ENCODE measurements around the gene OSBPL8.
"Not testable (repeated sequence)": the region's sequence is repeated elsewhere in the genome, so short reads cannot be mapped to it uniquely, and the experiment has no call there.

Gene OSBPL8

DNA sequence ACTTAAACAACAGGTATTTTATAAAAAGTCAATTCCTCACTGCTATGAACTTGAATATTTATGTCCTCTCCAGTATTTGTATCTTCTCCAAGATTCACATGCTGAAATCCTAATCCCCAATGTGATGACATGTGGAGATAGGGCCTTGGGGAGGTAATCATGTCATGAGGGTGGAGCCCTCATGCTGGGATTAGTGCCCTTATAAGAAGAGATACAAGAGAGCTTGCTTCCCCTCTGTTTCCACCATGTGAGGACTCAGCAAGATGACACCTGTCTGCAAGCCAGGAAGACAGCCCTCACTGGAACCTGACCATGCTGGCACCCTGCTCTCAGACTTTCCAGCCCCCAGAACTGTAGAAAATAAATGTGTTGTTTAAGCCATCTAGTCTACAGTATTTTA is 36.2 kb downstream of the OSBPL8 start:
- Histone ChIP-seq H3K27ac (ENCODE audit: low read depth, low read length) (no peak overlapping the region), H3K4me1 (ENCODE audit: control insufficient read depth, insufficient read depth, low read length) (no peaks in the 10 kb centered on the region), H3K27me3 (ENCODE audit: control insufficient read depth, insufficient read depth, low read length) (no peaks in the 10 kb centered on the region), H3K9me3 (ENCODE audit: control insufficient read depth, insufficient read depth, low read depth, low read length) (peaks cover 60% of the 10 kb centered on the region), H3K36me3 (ENCODE audit: control insufficient read depth, insufficient read depth, low read length) (peaks cover 29% of the 10 kb centered on the region), H3K9ac (ENCODE audit: low read length) (no peak overlapping the region), H3K4me3 (ENCODE audit: low read depth, low read length) (no peak overlapping the region)

GRCh38 chr12:76520348-76520747 is 39.2 kb downstream of the OSBPL8 start:
- Histone ChIP-seq H3K27ac (ENCODE audit: low read depth, low read length) (no peak overlapping the region), H3K4me1 (ENCODE audit: control insufficient read depth, insufficient read depth, low read length) (no peaks in the 10 kb centered on the region), H3K9me3 (ENCODE audit: control insufficient read depth, insufficient read depth, low read depth, low read length) (peaks cover 75% of the 10 kb centered on the region), H3K9ac (ENCODE audit: low read length) (no peak overlapping the region), H3K36me3 (ENCODE audit: control insufficient read depth, insufficient read depth, low read length) (peaks cover 38% of the 10 kb centered on the region), H3K4me3 (ENCODE audit: low read depth, low read length) (no peak overlapping the region), H3K27me3 (ENCODE audit: control insufficient read depth, insufficient read depth, low read length) (no peaks in the 10 kb centered on the region)

- H3K4me1 ChIP-seq (ENCODE audit: control insufficient read depth, insufficient read depth, low read length): no peaks in the 10 kb centered on the region
- H3K9me3 ChIP-seq (ENCODE audit: control insufficient read depth, insufficient read depth, low read depth, low read length): peaks cover 80% of the 10 kb centered on the region
- H3K27ac ChIP-seq (ENCODE audit: low read depth, low read length): 0 out of 2 replicates have a peak overlapping the region, but pooled peaks have one; percentile 43
- H3K36me3 ChIP-seq (ENCODE audit: control insufficient read depth, insufficient read depth, low read length): peaks cover 45% of the 10 kb centered on the region
- H3K4me3 ChIP-seq (ENCODE audit: low read depth, low read length): no peak overlapping the region
- H3K9ac ChIP-seq (ENCODE audit: low read length): no peak overlapping the region
- H3K27me3 ChIP-seq (ENCODE audit: control insufficient read depth, insufficient read depth, low read length): no peaks in the 10 kb centered on the region
These were observed 40.0 kb downstream of the OSBPL8 start for GRCh38 chr12:76519538-76519937.

DNA sequence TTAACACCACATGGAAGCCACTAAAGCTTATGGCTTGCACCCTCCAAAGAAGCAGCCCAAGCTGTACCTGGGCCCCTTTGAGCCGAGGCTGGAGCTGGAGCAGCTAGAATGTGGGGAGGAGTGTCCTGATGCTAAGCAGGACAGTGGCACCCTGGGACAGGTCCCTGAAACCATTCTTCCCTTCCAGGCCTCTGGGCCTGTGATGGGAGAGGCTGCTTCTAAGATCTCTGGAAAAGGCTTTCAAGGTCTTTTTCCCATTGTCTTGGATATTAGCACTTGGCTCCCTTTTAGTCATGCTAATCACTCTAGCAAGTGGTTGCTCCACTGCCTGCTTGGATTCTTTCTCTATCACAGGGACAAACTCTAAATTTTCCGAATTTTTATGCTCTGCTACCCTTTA is 40.9 kb downstream of the OSBPL8 start:
- no peaks in the 10 kb centered on the region for H3K27me3 ChIP-seq (ENCODE audit: control insufficient read depth, insufficient read depth, low read length)
- no peaks in the 10 kb centered on the region for H3K4me1 ChIP-seq (ENCODE audit: control insufficient read depth, insufficient read depth, low read length)
- H3K27ac ChIP-seq (ENCODE audit: low read depth, low read length): 0 out of 2 replicates have a peak overlapping the region, but pooled peaks have one; percentile 43
- peaks cover 45% of the 10 kb centered on the region for H3K36me3 ChIP-seq (ENCODE audit: control insufficient read depth, insufficient read depth, low read length)
- H3K9me3 ChIP-seq (ENCODE audit: control insufficient read depth, insufficient read depth, low read depth, low read length): peaks cover 85% of the 10 kb centered on the region
- 0 out of 2 replicates have a peak overlapping the region, but pooled peaks have one; percentile 13 for H3K4me3 ChIP-seq (ENCODE audit: low read depth, low read length)
- H3K9ac ChIP-seq (ENCODE audit: low read length): no peak overlapping the region

DNA sequence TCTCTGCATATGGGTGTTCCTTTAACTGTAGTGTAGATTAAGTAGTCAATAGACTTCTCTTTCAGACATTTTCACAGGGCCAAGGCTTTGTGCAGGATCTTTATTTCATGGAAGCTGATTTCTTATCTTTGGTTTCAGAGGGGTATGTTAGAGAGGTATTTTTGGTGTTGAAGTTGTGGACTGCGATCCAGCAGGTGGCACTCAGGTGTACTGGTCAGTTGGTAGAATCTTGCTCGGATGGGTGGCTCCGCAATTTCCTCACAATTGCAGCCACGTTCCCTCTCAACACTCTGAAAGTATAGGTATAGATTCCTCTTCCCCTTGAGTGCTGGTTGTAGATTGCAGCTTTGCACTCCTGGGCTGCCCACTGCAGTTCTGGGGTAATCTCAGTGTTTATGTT is 44.3 kb downstream of the OSBPL8 start:
- no peak overlapping the region for H3K9ac ChIP-seq (ENCODE audit: low read length)
- H3K36me3 ChIP-seq (ENCODE audit: control insufficient read depth, insufficient read depth, low read length): peaks cover 29% of the 10 kb centered on the region
- peaks cover 75% of the 10 kb centered on the region for H3K9me3 ChIP-seq (ENCODE audit: control insufficient read depth, insufficient read depth, low read depth, low read length)
- no peak overlapping the region for H3K4me3 ChIP-seq (ENCODE audit: low read depth, low read length)
- H3K27me3 ChIP-seq (ENCODE audit: control insufficient read depth, insufficient read depth, low read length): no peaks in the 10 kb centered on the region
- no peak overlapping the region for H3K27ac ChIP-seq (ENCODE audit: low read depth, low read length)
- H3K4me1 ChIP-seq (ENCODE audit: control insufficient read depth, insufficient read depth, low read length): no peaks in the 10 kb centered on the region

- not testable (repeated sequence) for H3K4me3 ChIP-seq (ENCODE audit: low read depth, low read length); H3K9ac ChIP-seq (ENCODE audit: low read length); H3K4me1 ChIP-seq (ENCODE audit: control insufficient read depth, insufficient read depth, low read length); H3K27me3 ChIP-seq (ENCODE audit: control insufficient read depth, insufficient read depth, low read length); H3K36me3 ChIP-seq (ENCODE audit: control insufficient read depth, insufficient read depth, low read length); H3K27ac ChIP-seq (ENCODE audit: low read depth, low read length)
- peaks cover 43% of the 10 kb centered on the region; the same call in 1 of the 2 replicates for H3K9me3 ChIP-seq (ENCODE audit: control insufficient read depth, insufficient read depth, low read depth, low read length)
These were observed 48.4 kb downstream of the OSBPL8 start for GRCh38 chr12:76511116-76511716.

GRCh38 chr12:76508128-76508980 is 51.2 kb downstream of the OSBPL8 start:
- Histone ChIP-seq H3K9ac (ENCODE audit: low read length) (no peak overlapping the region), H3K27me3 (ENCODE audit: control insufficient read depth, insufficient read depth, low read length) (no peaks in the 10 kb centered on the region), H3K36me3 (ENCODE audit: control insufficient read depth, insufficient read depth, low read length) (no peaks in the 10 kb centered on the region), H3K27ac (ENCODE audit: low read depth, low read length) (no peak overlapping the region), H3K9me3 (ENCODE audit: control insufficient read depth, insufficient read depth, low read depth, low read length) (peaks cover 20% of the 10 kb centered on the region; the same call in 1 of the 2 replicates), H3K4me3 (ENCODE audit: low read depth, low read length) (no peak overlapping the region), H3K4me1 (ENCODE audit: control insufficient read depth, insufficient read depth, low read length) (no peaks in the 10 kb centered on the region)

- no peaks in the 10 kb centered on the region for H3K36me3 ChIP-seq (ENCODE audit: control insufficient read depth, insufficient read depth, low read length)
- H3K4me3 ChIP-seq (ENCODE audit: low read depth, low read length): no peak overlapping the region
- no peak overlapping the region for H3K27ac ChIP-seq (ENCODE audit: low read depth, low read length)
- H3K9me3 ChIP-seq (ENCODE audit: control insufficient read depth, insufficient read depth, low read depth, low read length): peaks cover 6% of the 10 kb centered on the region; the same call in 1 of the 2 replicates
- H3K27me3 ChIP-seq (ENCODE audit: control insufficient read depth, insufficient read depth, low read length): no peaks in the 10 kb centered on the region
- no peaks in the 10 kb centered on the region for H3K4me1 ChIP-seq (ENCODE audit: control insufficient read depth, insufficient read depth, low read length)
- no peak overlapping the region for H3K9ac ChIP-seq (ENCODE audit: low read length)
These were observed 53.4 kb downstream of the OSBPL8 start for GRCh38 chr12:76506149-76506548.

DNA sequence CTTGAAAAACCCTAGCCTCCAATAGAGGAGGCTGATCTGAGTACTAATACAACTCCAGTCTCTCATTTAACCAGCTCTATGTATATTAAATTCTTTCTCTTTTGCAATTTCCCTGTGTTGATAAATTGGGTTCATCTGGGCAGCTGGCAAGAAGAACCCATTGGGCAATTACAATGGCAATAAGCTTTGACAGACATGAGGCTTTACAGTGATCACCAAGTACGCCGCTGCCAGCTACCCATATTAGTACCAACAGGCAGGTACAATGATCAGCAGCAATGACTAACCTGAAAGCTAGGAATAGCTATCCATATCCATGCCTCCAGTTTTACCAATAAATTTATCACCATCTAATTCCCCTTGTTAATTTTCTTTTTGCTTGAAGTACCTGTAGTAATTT is 54.5 kb downstream of the OSBPL8 start:
- Histone ChIP-seq H3K27me3 (ENCODE audit: control insufficient read depth, insufficient read depth, low read length) (no peaks in the 10 kb centered on the region), H3K9ac (ENCODE audit: low read length) (no peak overlapping the region), H3K36me3 (ENCODE audit: control insufficient read depth, insufficient read depth, low read length) (no peaks in the 10 kb centered on the region), H3K4me3 (ENCODE audit: low read depth, low read length) (no peak overlapping the region), H3K4me1 (ENCODE audit: control insufficient read depth, insufficient read depth, low read length) (no peaks in the 10 kb centered on the region), H3K27ac (ENCODE audit: low read depth, low read length) (no peak overlapping the region), H3K9me3 (ENCODE audit: control insufficient read depth, insufficient read depth, low read depth, low read length) (peaks cover 3% of the 10 kb centered on the region; the same call in 1 of the 2 replicates)

GRCh38 chr12:76504606-76505005 is 55.0 kb downstream of the OSBPL8 start:
- no peaks in the 10 kb centered on the region for H3K27me3 ChIP-seq (ENCODE audit: control insufficient read depth, insufficient read depth, low read length)

GRCh38 chr12:76503957-76504356 is 55.6 kb downstream of the OSBPL8 start:
- Histone ChIP-seq H3K9me3 (ENCODE audit: control insufficient read depth, insufficient read depth, low read depth, low read length) (no peaks in the 10 kb centered on the region), H3K4me1 (ENCODE audit: control insufficient read depth, insufficient read depth, low read length) (no peaks in the 10 kb centered on the region), H3K9ac (ENCODE audit: low read length) (no peak overlapping the region), H3K27me3 (ENCODE audit: control insufficient read depth, insufficient read depth, low read length) (no peaks in the 10 kb centered on the region), H3K4me3 (ENCODE audit: low read depth, low read length) (no peak overlapping the region), H3K36me3 (ENCODE audit: control insufficient read depth, insufficient read depth, low read length) (no peaks in the 10 kb centered on the region), H3K27ac (ENCODE audit: low read depth, low read length) (no peak overlapping the region)

More at GRCh38 chr12:76504606-76505005, 55.0 kb downstream of the OSBPL8 start:
- H3K36me3 ChIP-seq (ENCODE audit: control insufficient read depth, insufficient read depth, low read length): no peaks in the 10 kb centered on the region
- H3K27ac ChIP-seq (ENCODE audit: low read depth, low read length): no peak overlapping the region
- no peaks in the 10 kb centered on the region; the same call in 1 of the 2 replicates for H3K9me3 ChIP-seq (ENCODE audit: control insufficient read depth, insufficient read depth, low read depth, low read length)
- H3K4me3 ChIP-seq (ENCODE audit: low read depth, low read length): no peak overlapping the region
- no peaks in the 10 kb centered on the region for H3K4me1 ChIP-seq (ENCODE audit: control insufficient read depth, insufficient read depth, low read length)
- H3K9ac ChIP-seq (ENCODE audit: low read length): no peak overlapping the region
